GM19438 (cell line): ENCODE measurements around the gene SLC7A6OS.

ENCODE experiments used
- ATAC-seq: cut with Tn5 transposase; IDR thresholded peaks from one replicate; pipeline ENCODE4 v1.9.1; 2021; ENCODE audit warnings: low read depth; ENCODE audit not compliant: unreplicated experiment

The SLC7A6OS gene

DNA sequence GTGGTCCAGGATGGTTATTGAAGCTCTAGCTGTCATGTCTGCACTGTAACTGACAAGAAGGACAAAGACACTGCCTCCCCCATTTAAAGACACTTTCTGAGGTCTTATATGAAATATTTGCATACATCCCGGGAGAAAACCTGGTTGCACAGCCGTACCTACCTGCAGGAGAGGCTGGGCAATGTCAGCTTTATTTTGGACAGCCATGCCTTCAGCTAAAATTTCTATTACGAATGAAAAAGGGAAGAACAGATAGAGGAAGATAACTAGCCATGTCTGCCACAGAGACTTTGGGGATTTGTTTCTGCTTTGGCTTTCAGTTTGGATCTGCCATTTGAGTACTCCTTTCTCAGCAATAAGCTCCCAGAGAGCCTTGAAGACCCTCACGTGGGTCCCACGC is 27.4 kb downstream of the SLC7A6OS start:
- ATAC-seq: no peak

DNA sequence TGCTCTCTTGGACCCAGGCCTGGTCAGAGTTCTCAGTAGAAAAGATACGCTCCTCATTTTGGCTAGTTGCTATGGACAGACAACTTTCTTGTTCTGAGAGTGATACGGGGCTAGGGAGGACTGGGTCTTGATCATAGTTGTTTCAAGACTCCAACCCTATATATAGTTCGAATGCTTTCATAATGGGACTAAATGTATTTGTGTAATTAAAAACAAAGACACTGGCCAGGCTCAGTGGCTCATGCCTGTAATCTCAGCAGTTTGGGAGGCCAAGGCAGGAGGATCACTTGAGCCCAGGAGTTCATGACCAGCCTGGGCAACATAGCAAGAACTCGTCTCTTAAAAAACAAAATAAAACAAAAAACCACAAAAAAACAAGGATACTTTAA is 28.7 kb downstream of the SLC7A6OS start:
- ATAC-seq: no peak

DNA sequence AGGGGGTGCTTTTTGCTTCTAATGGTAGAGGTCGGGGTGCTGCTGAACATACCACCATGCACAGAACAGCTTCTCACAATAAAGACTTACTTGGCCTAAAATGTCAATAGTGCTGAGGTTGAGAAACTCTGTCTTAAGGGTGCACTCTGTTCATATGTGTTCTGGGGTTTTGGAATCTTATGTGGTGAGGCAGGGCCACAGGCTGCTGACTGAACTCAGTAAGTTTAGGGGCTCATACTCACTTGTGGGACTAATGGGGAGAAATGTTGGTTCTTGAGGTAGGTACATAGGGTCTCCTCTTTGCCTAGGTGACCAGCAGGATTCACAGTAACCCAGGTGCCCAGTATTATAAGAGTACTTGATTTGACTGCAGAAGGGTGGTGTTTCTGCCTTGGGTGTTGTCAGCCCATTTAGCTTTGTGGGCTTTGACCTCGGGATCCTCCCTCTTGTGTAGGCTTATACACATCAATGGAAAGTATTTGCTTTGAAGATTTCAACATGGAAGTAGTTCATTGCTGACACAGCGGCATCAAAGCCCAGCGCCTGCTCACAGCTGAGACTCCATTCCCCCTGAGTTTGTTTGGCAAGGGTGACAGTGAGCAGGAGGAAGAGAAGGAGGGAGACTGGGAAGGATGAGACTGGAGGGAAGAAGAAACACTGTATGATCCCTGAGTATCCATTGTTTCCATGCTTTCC is 29.2 kb downstream of the SLC7A6OS start:
- ATAC-seq: no peak

DNA sequence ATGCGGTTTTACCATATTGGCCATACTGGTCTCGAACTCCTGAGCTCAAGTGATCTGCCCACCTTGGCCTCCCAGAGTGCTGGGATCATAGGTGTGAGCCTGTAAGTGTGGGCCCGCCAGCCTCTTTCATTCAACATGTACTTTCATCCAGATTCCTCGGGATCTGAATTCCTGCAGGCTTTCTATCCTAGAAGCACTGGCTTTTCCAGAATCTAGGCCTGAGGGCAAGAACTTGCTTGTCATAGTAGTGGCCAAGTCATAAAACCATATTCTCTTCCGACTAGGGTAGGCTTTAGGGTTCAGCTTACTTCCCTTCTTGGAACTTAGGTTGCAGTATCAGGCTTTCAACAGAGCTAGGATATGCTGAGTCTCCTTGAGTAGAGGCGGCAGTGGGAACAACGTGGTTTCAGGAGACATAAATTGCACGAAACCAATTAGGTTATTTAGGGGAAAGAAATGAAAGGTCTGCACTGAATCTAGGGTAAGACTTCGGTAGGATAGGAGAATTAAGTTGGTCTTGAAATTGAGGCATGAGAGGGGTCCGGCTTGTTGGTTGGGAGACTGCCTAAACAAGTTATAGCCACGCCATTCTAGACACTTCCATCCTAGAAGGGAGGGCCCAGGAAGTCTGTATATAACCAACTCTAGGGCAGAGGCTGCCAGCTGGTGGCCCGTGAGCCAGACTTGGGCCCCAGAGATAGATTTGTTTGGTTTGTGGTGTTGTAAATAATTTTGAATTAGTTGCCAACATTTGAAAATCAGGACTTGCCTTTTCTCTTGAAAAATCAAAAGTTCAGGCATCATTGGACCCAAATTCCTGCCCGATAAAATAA is 30.8 kb downstream of the SLC7A6OS start:
- ATAC-seq: no peak

DNA sequence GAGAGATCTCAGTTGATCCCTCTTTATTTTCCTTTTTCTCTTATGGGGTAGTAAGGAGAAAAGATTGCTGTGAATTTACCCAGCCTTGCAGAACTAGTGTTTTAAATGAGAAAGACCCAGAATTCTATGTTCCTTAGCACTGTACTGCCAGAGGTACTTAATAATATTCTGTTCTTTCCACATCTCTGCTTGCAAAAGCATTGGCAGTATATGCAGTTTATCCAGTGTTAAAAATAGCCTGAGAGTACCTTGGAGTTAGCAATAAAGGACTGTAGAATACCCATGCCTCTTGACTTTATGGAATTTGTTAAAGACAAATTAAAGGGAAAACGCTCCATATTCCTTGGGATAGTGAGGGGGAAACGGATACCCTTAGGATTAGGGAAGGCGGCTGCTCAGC is 34.5 kb downstream of the SLC7A6OS start:
- ATAC-seq: no peak

DNA sequence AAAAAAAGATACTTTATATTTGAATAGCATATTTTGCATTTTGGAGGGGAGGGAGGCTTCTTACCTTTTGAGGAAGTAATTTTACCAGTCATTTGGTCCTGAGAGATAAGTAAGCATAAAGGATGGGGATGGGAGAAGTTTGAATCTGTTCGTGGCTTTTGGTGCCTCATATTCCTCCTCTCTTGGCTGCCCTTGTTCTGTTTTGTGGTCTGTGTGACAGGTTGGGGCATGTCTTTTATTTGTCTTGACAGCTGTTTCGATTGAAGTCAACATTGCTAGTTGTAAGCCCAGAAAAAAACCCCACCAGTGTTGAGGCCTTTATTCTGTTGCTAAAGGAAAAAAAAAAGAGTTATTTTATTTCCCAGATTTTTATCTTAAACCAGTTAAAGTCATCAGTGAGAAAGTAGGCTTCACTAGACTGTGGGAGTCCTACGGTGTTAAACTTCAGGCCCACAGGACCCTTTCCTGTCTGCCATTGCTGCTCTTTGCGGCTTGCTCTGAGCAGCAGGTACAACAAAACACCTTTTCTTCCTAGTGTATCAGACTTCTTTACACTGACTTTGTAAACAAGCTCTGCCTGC is 35.0 kb downstream of the SLC7A6OS start:
- ATAC-seq: no peak

DNA sequence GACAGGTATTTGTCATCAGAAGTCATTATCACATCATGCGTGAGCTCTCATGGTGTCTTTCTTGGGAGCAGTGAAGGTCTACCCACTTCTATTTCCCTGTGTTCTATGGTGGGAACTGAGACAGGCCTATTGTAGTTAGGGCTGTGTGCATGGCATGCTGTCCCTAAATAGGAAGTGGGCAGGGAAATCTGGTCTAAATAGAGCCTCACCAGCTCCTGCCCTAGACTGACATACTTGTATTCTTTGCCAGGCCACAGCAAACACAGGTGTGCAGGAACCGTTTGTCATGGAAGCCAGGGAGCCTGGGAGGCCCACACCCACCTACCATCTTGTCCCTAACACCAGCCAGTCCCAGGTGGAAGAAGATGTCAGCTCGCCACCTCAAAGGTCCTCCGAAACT is 36.3 kb downstream of the SLC7A6OS start:
- no peak for ATAC-seq

DNA sequence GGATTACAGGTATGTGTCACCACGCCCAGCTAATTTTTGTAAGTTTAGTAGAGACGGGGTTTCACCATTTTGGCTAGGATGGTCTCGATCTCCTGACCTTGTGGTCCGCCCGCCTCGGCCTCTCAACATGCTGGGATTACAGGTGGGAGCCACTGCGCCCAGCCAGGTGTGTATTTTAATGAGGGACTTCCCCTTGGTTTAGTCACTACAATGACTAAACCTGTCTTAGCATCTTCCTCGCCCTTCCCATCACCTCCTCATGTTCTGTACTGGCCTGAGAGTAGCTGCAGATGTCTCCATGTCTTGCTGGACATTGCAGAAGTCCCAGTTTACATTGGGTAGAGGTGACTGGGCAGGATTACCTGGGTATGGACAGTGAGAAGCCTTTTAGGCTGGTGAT is 36.9 kb downstream of the SLC7A6OS start:
- ATAC-seq: no peak

DNA sequence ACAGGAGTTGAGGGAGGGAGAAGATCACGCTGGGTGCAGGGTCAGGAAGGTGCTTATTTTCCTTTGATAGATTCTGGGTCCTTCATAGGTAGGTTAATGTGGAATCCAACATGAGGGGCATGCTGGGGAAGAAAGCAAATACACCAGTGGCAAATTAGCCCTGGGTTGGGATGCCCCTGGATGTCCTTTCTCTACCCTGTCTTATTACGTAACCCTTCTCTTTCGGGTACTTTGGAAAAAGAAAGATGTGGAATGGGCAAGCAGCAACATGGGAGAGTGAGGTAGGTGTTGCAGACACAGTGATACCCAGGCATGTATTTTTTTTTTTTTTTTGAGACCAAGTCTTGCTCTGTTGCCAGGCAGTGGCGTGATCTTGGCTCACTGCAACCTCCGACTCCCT is 37.3 kb downstream of the SLC7A6OS start:
- no peak for ATAC-seq

DNA sequence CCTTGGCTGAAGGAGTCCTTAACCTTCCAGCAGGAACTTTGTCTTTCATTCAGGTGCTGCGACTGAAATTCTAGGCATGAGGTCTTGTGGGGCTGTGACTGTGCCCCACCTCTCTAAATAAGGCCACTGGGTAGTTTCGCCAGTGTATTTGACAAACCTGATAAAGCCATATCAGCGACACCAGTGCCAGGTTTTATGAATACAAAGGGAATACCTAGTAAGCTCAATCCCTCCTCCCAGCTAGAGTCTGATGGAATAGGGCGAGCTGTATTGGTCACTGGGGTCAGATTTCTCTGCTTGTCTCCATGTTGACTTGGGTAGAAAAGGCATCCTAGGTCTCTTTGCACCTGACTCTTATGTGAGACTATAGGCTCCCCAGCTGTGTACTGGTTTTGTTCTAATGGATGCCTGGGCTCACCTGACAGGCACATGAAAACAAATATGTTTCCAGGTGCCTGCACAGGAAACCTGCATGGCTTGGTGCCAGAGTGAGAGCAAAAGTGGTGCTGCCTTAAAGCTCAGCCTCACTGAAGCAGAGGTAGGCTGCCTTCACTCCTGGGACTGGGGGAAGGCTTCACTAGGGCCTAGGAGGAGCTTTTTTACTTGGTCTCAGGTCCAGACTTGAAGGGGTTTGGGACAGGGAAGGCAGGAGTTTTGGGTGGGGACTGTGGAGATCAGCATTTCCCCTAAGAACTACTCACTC is 38.1 kb downstream of the SLC7A6OS start:
- no peak for ATAC-seq

DNA sequence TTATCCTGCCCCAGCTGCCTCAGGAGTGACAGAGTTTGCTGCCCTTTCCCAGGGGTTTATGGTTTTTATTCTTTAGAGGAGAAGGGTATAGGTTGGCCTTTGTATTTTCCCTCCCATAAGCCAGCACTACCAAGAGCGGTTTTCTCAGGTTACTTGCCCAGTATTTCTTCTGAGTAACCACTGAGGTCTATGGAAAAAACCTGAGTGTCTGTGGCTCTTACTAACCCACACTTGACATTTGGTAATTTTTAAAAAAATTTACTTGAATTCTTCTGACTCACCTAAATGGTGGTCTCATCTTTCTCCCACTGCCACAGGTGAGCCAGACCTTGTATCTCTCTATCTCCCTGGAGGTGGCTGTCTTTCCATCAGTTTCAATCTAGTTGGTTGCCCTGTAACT is 40.4 kb downstream of the SLC7A6OS start:
- no peak for ATAC-seq

DNA sequence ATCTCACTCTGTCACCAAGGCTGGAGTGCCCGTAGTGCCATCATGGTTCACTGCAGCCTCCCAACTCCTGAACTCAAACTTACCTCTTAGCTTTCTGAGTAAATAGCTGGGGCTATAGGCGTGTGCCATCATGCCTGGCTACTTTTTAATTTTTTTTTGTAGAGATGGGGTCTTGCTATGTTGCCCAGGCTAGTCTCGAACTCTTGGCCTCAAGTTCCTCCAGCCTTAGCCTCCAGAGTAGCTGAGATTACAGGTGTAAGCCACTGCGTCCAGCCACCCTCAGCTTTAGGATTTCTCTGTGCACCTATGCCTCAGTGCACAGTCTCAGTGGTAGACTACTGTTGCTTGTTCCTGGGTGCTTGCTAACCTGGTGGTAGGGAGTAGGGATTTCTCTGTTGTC is 41.0 kb downstream of the SLC7A6OS start:
- ATAC-seq: no peak

DNA sequence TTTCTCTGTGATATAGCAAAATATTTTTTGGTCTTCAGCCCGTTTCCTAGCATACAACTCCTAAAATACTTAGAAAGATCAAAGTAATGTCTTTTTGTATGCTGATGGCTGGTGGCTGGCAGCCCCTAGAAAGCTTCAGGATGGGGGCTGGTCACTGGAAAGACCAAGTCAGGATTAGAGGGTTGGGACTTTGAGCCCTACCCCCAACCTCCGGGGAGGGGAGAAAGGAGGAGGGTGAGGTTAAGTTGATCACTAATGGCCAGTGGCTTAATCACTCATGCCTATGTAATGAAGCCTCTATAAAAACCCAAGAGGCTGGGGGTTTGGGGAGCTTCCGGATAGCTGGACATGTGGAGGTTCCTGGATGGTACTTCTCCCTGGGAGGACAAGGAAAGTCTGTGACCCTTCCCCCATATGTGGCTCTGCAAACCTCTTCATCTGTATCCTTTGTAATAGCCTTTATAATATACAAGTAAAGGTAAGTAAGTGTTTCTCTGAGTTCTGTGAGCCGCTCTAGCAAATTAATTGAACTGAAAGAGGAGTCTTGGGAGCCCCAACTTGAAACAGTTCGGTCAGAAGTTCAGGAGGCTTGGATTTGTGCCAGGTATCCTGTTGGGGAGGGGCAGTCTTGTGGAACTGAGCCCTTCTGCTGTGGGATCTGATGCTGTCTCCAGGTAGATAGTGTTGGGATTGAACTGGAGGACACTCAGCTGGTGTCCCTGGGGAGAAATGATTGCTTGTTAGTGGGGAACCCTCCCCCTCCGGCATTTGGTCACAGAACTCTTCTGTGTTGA is 42.9 kb downstream of the SLC7A6OS start:
- ATAC-seq: no peak

DNA sequence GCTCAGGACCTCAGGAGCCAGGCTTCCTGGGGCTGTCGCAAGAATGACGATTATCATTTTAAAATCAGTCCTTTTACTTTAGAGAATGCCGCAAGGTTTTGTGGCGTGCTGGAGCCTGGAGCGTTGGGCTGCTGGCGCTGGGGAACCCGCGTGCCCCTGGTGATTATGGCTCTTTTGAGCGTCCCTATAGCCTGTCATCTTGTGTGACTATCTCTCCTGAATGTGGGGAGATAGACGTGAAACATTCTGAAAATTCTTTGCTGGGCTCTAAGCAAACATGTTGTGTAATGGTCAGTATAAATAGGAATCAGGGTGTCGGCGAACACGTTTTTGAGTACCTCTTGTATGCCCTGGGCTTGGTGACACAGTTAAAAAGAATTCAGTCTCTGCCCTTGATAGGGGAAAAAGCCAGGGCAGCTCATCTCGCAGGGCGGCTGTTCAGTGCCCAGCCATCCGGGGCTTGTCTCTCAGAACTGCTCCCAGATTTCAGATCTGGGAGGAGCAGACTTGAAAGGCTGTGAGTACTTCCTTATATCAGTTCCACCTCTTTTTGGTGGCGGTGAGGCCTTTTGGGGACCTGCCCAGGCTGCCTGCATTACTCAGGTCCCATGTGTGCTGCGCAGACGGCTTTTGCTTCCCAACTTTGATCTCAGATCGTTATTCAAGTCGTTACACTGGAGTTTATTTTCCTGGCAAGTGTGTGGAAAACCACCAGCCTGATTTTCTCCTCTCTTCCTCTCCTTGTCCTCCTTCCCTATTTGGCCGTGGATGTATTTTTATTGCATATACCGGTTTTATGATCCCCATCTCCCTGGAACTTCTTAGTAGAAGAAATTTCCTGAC is 45.4 kb downstream of the SLC7A6OS start:
- peak; percentile 12 for ATAC-seq

DNA sequence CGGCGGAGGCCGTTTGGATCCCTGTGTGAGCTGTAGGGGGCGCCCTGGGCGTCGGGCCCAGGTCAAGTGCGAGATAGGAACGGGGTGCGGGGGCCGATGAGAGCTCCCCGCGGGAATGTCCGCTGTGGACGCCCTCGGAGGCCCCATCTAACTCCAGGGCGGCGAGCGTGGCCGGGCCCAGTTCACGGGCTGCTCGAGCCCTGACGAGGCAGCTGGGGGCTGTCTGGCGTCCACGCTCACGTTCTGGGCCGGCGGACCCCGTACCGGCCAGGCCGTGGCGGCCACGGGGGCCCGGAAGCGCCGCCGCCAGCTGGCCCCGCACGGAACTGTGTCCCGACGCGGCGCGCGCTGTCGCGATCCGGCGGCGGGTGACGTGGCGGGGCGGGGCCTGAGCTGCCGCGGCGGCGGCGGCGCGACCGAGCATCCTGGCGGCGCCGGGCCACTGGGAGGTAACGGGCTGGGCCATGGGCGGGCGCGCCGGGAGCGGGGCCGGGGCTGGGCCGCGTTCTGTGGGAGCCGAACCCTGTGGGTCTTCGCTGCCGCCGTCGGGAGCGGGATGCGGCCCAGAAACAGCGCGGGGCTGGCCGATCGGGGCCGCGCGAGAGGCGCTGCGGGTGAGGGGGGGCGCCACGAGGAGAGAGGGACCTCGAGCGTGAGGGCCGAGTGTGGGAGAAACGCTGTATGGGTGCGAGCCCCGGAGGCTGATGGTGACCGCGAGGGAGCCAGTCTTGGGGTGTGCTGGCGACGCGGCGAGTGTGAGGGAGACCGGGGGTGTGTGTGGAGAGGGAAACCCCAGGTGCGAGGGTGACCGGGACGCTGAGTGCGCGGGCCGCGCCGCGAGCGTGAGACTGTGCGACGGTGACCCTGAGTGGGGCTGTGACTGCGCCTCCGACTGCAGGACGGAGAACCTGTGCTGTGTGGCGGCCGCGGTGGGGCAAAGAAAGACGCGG is 46.3 kb downstream of the SLC7A6OS start, which contains the start of gene SLC7A6:
TSS of gene SLC7A6 (plus strand) at position 399 of the 950 bp plus-strand sequence. CDS start 10,201 bp downstream, outside the sequence.
- ATAC-seq: peak; percentile 59

DNA sequence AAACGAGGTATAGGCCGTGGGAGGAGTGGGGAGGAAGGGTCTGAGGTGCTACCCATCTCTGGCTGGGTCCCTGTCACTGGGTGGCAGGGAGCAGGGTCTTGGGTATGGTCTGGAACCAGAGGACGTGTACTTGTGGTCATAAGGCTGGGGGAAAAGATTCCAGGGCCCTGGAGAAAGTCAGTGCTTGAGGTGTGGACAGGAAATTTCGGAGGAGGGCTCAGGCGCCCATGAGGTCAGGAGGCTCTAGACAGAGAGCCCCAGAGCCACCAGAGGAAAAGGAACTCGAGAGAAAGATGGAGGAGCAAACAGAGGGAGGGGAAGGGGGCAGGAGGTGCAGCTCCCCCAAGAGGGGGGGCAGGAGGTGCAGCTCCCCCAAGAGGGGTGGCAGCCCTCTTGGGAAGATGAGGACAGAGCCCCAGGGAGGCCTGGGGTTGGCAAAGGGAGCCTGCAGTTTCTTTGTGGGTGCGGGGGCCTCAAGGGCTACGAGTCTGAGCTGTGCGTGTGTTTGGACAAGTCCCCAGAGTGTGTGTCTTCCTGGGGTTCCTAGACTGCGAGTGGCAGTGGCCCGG is 47.1 kb downstream of the SLC7A6OS start:
- peak; percentile 8 for ATAC-seq

DNA sequence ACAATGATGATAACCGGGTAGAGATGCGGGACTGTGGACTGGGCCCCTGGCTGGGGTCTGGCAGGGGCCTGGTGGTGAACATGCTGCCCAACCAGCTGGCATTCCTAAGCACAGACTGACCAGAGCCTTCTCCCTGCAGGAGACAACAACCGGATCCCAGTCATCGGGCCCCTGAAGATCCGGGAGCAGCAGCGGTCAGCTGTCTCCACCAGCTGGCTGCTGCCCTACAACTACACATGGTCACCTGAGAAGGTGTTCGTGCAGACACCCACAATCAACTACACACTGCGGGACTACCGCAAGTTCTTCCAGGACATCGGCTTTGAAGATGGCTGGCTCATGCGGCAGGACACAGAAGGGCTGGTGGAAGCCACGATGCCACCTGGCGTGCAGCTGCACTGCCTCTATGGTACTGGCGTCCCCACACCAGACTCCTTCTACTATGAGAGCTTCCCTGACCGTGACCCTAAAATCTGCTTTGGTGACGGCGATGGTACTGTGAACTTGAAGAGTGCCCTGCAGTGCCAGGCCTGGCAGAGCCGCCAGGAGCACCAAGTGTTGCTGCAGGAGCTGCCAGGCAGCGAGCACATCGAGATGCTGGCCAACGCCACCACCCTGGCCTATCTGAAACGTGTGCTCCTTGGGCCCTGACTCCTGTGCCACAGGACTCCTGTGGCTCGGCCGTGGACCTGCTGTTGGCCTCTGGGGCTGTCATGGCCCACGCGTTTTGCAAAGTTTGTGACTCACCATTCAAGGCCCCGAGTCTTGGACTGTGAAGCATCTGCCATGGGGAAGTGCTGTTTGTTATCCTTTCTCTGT is 51.5 kb downstream of the SLC7A6OS start:
- no peak for ATAC-seq
